Hepatocyte (in vitro differentiated cells): ENCODE measurements around the gene ELL.

Experiments used
- CTCF ChIP-seq: fragments of 200-600 bp; sonication (generic); IDR thresholded peaks from 2 replicates; pipeline ENCODE4 v1.5.1; 2016; ENCODE audit warnings: antibody characterized with exemption, mild to moderate bottlenecking; ENCODE audit not compliant: poor library complexity
- EZH2 ChIP-seq: fragments of 200-600 bp; sonication (generic); IDR thresholded peaks from 2 replicates; pipeline ENCODE4 v1.6.1; 2016; ENCODE audit warnings: antibody characterized with exemption, mild to moderate bottlenecking, borderline replicate concordance

DNA sequence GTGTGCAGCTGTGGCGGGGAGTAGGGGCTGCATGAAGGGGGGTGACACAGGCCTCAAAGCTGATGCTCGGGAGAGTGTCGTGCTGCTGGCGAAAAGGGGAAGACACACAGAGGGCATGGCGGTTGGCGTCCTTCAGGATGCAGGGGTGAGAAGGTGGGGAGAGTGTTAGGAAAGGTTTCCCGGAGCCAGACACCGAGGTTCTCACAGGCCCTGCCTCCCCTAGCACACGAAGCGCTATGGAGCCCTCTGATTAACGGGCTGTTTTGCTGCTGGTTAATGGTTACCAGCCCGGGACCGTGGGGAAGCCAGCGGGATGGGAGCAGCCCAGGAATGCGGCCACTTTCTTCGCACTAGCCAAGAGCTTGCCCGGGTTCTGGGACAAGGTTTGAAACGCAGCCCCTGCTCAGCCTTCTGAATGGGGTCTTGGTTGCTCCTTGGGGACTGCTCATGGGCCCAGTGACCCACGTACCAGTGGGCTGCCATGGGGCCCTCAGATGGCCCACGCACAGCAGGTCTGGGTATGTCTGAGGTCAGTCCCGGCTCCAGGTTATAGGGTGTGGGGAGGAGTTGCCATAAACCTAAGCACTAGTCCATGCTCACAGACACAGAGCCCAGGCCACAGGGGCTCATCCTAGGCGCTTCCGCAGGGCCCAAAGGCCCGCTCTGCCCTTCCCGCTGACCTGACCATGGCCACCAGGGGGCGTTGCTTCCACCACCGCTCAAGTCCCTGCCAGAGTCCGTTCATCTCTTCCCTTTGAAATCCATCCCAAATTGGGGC lies 52.6 kb downstream of the ELL start:
- TF ChIP-seq CTCF = peak; percentile 73
- no peak for TF ChIP-seq EZH2
